Stimulated activated CD4-positive, alpha-beta T cell treated with anti-CD3 and anti-CD28 coated beads, Interleukin-2, amount 100 ng/mL, for 48 hours (primary cell): Measurements from ENCODE around the gene NMD3.
"Not testable (repeated sequence)": the region's sequence is repeated elsewhere in the genome, so short reads cannot be mapped to it uniquely, and the experiment has no call there.

Experiments used
- DNase-seq, 2 donors: peaks; one replicate each; pipeline ENCODE4 v3.0.0-alpha.2; 2020

The NMD3 gene

DNA sequence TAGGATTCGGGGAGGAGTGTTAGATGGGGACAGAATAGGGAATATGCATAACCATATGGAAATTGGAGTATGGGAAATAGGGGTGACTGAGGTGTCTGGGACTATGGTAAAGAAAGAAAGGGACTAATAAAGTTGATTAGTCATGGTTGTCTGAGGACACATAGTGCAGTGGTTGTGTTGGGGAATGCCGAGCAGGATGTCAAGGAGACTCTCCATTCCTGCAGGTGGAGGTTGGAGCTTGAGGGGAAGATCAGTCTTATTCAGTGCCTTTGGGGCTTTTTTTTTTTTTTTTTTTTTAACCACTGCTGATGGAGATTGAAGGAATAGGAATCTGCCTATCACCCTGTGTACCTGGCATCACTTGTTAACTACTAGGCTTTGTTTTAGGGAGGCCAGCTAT lies 10.8 kb downstream of the NMD3 start:
- DNase-seq, result no peak

DNA sequence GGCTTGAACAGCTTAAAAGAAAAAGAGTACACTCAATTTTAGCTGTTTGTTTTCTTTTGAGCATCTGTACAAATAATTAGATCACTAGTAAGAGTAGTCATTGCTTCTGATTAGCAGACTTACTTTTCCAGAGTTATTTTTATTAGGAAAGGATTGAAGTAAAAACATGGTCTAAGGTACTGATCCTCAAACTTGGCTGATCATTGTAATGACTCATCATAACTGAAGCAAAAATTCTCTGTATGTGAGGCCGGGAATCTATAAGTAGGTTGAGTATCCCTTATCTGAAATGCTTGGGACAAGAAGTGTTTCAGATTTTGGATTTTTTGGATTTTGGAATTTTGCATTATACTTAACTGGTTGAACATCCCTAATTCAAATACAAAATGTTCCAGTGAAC lies 12.4 kb downstream of the NMD3 start:
- no peak for DNase-seq

GRCh38 chr3:161236240-161236639 lies 15.1 kb downstream of the NMD3 start:
- DNase-seq, result no peak

- DNase-seq, result no peak
Observed at GRCh38 chr3:161239700-161240099, 18.6 kb downstream of the NMD3 start.

GRCh38 chr3:161244538-161244937 lies 23.4 kb downstream of the NMD3 start:
- no peak for DNase-seq

DNA sequence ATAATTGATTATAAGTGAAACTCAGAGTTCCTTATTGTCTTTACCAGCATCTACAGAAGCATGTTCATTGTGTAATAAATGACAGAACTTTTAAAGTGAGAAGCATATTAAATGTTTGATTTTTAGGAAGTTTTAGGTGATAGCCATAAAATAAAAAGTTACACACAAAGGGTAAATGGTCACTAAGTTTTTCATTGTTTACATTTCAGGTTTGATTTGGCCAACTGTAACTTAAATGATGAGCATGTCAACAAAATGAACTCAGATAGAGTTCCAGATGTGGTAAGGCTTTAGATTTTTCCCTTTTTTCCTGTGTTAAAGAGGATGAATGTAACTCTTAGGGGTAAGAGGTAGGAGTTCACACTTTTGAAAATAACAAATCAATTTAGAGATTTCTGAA lies 25.9 kb downstream of the NMD3 start:
- DNase-seq, result no peak

GRCh38 chr3:161250116-161250515 lies 29.0 kb downstream of the NMD3 start:
- DNase-seq, result no peak

DNA sequence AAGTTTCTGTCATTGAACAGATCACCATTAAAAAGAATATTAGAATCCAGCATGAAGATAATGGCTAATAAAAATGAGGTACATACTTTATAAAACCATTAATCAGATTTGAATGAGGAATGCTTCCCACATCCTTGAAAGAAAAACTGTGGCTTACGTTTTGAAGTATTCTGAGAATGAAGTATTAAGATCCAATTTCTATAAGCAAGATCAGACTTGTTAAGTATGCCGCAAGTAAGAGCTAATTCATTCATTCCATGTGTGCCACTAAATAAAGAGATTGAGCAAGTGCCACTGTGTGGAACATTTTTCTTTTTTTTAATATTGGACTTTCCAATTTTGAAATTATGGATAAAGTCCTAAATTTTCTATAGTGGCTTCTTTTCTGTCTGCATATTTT lies 30.6 kb downstream of the NMD3 start:
- no peak for DNase-seq

- no peak for DNase-seq
Observed at GRCh38 chr3:161252143-161252542, 31.0 kb downstream of the NMD3 start.

- DNase-seq, result no peak
Observed at GRCh38 chr3:161253711-161254110, 32.6 kb downstream of the NMD3 start.

DNA sequence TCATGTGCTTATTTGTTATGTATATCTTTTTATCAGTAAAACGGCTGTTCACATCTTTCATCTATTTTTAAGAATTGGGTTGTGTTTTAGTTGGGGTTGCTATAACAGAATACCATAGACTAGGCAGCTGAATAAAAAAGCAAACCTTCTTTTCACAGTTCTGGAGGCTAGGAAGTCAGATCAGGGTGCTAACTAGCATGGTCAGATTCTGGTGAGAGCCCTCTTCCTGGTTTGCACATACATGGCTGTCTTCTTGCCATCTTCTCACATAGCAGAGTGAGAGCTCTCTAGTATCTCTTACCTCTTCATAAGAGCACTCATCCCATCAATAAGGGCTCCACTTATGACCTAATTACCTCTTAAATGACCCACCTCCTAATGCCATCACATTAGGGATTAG lies 33.8 kb downstream of the NMD3 start:
- DNase-seq, result no peak

DNA sequence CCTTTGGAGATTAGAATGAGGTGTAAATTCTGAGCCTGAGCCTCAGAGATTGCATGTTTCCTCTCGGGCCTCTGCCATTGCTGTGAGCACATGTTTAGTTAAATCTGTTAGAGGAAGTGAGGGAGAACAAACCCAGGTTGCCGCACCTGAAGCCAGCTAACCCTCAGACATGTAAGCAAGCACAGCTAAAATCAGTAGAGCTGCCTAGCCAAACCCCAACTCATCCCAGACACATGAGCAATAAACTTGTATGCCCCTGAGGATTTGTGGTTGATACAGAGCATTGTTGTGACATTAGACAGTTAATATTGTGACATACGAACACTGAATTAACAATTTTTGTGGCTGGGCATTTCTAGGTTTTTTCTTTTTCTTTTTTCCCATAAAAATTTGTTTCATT lies 41.9 kb downstream of the NMD3 start:
- DNase-seq, result no peak

DNA sequence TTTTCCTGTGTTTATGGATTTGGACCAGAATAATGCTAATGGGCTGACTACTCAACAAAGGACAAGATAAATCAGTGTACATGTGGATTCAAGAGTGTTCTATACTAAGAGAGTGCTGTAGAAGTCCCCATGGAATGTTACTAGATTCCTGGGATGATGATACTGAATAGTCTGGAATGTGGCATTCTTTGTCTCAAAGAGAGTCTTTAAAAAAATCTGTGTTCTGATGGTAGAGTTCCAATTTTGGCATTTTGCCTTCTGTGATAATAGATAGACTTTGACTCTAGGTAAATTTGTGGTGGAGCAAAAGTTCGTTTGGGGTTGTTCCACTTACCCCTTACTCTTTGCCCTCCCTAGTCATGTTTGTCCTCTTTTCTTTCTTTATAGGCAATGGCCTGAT lies 43.7 kb downstream of the NMD3 start:
- no peak for DNase-seq

GRCh38 chr3:161265916-161266571 lies 44.9 kb downstream of the NMD3 start:
- DNase-seq, result no peak

DNA sequence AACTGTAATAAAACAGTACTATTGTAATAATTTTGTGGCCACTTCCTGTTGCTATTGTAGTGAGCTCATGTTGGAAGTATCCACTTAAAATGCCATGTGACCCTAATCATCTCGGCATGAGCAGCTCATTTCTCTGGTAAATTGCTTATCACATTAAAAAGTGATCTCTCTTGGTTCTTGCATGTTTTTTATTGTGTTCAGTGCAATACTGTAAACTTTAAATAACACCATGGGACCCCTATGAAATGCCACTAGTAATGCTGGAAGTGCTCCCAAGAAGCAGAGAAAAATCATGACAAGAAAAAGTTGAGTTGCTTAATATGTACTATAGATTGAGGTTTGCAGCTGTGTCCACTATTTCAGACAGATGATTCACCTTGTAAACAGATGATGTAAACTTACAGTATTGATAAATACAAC lies 45.6 kb downstream of the NMD3 start:
- no peak for DNase-seq

DNA sequence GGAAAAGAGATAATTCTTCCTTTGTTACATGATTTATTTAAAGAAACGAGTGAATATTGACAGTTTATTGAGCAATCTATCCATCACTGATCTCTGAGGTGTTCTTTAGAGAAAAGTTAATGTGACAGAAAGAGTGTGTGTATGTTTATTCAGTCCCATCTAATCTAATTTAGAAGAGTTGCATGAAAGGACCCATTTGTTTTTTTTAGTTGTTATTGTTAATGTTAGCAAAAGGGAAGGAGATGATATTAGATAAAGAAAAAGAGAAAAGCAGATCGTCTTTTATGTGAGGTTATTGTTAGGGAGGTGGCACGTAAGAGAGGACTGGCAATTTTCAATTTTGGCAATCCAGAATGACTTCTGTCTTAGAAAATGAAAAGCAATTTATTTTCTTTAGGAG lies 46.5 kb downstream of the NMD3 start:
- DNase-seq, result no peak

DNA sequence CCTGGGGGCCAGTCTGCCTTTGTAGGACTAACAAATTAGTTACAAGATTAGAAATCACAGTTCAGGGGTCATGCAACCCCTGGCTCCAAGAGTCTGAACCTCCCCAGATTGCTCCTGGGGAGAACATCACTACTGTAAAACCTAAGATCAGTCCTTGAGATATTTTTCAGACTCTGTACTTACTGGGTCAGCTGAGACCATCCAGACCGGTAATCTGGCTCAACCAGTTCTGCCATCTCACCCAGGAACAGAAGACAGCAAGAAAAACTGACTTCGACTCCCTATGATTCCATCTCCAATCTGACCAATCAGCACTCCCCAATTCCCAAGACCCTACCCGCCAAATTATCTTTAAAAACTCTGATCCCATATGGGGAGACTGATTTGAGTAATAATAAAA lies 47.5 kb downstream of the NMD3 start:
- DNase-seq, result no peak

GRCh38 chr3:161270991-161271390 lies 49.9 kb downstream of the NMD3 start:
- DNase-seq, result no peak

DNA sequence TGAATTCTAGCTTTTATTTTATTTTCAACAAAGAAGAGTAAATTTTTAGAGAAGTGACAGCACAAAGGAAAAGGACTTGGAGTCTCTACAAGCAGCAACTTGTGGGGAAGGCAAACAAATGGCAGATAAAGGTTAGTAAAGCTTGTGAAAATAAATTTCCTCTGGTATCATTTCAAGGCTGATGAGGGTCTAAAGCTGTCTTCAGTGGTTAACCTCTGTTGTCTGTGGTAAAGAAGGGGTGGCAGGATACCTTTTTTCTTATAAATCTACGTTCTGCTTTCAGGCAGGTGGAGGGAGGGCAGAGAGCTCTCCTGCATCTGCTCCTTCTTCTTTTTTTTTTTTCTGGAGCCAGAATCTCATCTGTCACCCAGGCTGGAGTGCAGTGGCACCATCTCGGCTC lies 50.5 kb downstream of the NMD3 start:
- no peak for DNase-seq

GRCh38 chr3:161272524-161272923 lies 51.4 kb downstream of the NMD3 start:
- DNase-seq, result no peak

- DNase-seq, result peak; percentile 8 to 30
Observed at GRCh38 chr3:161273589-161274218, 52.6 kb downstream of the NMD3 start.

DNA sequence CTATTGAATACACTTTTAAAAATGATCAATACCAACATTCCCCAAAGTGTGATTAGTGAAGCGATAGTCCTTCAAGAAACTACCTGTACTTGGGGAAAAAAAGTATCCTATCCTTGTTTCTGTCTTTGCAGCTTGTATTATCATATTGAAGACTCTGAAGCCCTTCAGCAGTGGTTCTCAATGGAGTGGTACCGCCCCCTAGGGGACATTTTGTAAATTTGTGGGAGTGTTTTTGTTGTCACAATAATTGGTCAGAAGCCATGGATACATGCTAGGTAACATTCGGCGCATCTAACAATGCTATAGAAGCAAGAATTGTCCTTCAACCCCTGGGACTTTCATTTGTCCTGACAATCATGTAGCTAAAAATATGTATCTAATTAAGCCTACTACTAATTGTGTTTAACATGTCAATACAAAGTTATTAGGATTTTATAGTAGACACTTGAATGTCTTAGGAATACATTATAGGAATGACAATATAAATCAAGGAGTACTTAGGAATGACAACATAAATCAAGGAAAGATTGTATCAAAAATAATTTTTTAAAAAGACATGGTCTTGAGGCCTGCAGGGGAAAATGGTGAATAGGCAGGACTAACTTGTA lies 53.7 kb downstream of the NMD3 start:
- DNase-seq, result peak; percentile 31 to 44

- no peak for DNase-seq
Observed at GRCh38 chr3:161275919-161276318, 54.8 kb downstream of the NMD3 start.

DNA sequence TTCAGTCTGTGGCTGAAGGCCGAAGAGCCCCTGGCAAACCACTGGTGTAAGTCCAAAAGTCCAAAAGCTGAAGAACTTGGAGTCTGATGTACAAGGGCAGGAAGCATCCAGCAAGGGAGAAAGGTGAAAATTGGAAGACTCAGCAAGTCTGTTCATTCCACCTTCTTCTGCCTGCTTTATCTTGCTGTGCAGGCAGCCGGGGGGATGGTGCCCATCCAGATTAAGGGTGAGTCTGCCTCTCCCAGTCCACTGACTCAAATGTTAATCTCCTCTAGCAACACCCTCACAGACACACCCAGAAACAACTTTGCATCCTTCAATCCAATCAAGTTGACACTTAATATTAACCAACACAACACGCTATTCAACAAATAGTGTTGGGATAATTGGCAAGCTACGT lies 61.3 kb downstream of the NMD3 start:
- not testable (repeated sequence) for DNase-seq

- no peak for DNase-seq
Observed at GRCh38 chr3:161284989-161285388, 63.9 kb downstream of the NMD3 start.
